Measurements from ENCODE around the gene SIK1. TPM values are rescaled to one million over a fixed set of nuclear protein-coding genes. Genes with fewer than 3 reads are reported as not detected.

Gene SIK1
- total RNA-seq, 1 donor from 2014 or later = 8.0 TPM

- ATAC-seq = no peak
- DNase-seq = peak; percentile 18
- intact Hi-C loops (cut with micrococcal nuclease) = no loop called here
These were observed 55.1 kb downstream of the SIK1 start for GRCh38 chr21:43371786-43372185.

GRCh38 chr21:43370888-43371570 is 55.9 kb downstream of the SIK1 start:
- intact Hi-C loops (cut with micrococcal nuclease) = no loop called here
- DNase-seq = no peak
- no peak for ATAC-seq

DNA sequence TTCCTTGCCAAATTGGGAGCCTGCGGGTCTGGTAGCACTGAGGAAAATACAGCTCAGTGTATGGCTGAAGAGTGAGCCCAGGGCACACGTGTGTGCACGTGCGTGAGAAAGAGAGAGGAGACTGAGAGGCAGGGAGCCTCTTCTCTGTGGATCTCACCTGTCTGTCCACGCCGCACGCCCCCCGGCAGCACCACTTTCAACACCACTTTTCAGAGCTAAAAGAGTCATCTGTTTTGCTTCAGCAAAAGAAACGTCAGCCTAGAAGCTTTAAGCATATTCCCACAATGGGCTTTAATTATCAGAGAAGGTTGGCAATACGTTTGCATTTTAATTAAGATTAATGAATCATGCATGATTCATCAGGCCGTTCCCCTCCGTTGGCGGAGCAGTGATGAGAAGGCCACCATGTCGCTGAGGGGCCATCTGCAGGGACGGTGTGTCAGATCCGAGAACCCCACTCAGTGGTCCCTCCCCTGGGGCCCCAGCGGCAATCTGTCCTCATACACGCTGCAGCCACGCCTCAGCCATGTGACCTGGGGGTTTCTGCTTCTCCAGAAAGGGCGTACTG is 56.8 kb downstream of the SIK1 start:
- no peak for ATAC-seq
- intact Hi-C loops (cut with micrococcal nuclease) = no loop called here
- DNase-seq = no peak

- DNase-seq = no peak
- intact Hi-C loops (cut with micrococcal nuclease) = no loop called here
- ATAC-seq = no peak
These were observed 57.3 kb downstream of the SIK1 start for GRCh38 chr21:43369596-43370090.

DNA sequence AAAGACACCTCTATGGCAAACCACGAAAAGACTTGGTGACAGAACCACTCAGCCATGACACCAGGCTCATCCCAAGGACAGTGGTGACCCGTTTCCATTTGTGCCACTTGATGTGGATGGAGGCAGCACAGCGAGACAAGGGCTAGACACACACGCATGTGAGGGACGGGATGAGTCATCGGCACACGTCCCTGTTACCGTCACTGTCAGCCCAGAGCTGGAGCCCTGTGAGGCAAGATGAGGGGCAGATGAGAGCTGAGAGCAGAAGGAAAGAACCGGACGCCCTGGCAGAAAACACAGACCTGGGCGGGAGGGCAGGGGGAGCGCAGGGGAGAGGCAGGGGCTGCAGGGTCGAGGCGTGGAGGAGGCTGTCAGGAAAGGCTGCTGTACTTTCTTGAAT is 57.8 kb downstream of the SIK1 start:
- DNase-seq (no peak), ATAC-seq (no peak)
- intact Hi-C loops (cut with micrococcal nuclease) = no loop called here

DNA sequence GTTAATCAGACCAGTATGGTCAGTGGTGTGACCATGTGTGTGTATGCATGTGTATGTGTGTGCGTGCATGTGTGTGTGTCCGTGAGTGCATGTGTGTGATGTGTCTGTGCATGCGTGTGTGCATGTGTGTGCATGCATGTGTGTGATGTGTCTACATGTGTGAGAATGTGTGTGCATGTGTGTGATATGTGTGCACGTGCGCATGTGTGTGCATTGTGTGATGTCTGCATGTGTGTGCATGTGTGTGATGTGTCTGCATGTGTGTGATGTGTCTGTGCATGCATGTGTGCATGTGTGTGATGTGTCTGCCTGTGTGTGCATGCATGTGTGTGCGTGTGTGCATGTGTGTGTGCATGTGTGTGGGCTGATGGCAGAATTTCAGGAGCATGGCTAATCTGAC is 58.2 kb downstream of the SIK1 start:
- DNase-seq = no peak
- ATAC-seq = no peak
- intact Hi-C loops (cut with micrococcal nuclease) = no loop called here

DNA sequence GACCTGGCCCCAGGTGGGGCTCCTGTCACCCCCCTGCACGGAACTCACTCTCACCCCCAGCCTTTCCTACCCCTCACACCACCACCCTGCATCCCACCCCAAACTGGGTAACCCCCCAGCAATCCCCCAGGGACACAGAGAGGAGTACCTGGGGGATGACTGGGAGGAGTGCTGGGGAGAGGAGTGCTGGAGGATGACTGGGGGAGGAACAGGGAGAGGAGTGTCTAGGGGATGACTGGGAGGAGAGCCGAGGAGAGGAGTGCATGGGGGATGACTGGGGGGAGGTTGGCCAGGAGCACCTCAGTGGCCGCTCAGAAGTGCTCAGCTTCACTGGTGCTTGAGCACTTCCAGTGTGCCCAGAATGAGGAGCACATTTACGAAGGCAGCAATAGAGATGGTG is 59.1 kb downstream of the SIK1 start:
- no peak for ATAC-seq
- intact Hi-C loops (cut with micrococcal nuclease) = no loop called here
- DNase-seq = no peak

GRCh38 chr21:43367296-43367695 is 59.6 kb downstream of the SIK1 start:
- ATAC-seq = no peak
- intact Hi-C loops (cut with micrococcal nuclease) = no loop called here
- no peak for DNase-seq

GRCh38 chr21:43366656-43367055 is 60.3 kb downstream of the SIK1 start:
- intact Hi-C loops (cut with micrococcal nuclease) = no loop called here
- DNase-seq (no peak), ATAC-seq (no peak)

DNA sequence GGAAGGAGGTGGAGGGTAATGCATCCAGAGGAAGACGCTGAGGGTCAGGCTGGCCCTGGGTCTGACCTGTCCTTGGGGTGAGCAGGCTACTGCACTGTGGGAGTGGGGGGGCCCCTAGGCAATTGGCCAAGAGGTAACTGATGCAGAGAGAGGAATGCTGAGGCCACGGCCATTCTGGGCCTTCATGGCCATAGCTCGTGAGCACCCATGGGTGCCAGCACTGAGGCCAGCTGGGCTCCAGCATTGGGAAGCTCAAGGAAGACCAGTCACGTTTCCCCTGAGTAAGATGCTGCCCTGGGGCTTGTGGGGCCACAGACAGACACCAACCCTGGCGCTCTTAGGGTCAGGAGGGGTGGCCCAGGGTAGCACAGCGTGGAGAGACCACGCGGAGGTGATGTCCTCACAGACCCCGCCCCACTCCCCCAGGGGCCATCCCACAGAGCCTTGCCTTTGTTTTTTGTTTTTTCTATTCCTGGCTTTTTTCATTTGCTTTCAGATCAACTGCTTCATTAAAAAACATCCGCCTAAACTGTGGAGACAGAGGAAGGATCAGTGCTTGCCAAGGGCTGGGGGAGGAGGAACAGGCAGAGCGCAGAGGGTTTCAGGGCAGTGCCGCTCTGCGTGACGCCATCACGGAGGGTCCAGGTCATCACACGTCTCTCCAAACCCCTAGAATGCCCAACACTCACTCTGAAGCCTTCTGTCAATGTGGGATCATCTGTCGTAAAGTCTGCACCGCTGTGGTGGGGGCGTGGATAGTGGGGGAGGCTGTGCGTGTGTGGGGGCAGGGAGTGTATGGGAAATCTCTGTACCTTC is 61.1 kb downstream of the SIK1 start:
- DNase-seq (no peak), ATAC-seq (no peak)

GRCh38 chr21:43364851-43365424 is 62.0 kb downstream of the SIK1 start:
- ATAC-seq (no peak), DNase-seq (no peak)
- intact Hi-C loops (cut with micrococcal nuclease) = no loop called here

More for the DNA sequence above, 61.1 kb downstream of the SIK1 start:
- intact Hi-C loops (cut with micrococcal nuclease) = no loop called here

Other genes starting within 250 kb of the SIK1 start
- not detected for gene HSF2BP, start 232.4 kb upstream of the SIK1 start, total RNA-seq
- 9.9 TPM for gene RRP1B, start 232.4 kb upstream of the SIK1 start, total RNA-seq